22Rv1 (cell line): ENCODE results near the gene BTBD19.

Experiments used
- ZFX ChIP-seq: fragments of 450-650 bp; IDR thresholded peaks from 2 replicates; pipeline ENCODE4 v1.6.1; 2017; ENCODE audit warnings: antibody characterized with exemption, borderline replicate concordance
- TF ChIP-seq, protein P1 (sequence below): fragments of 450-650 bp; IDR thresholded peaks from 2 replicates; pipeline ENCODE4 v1.5.1; 2017; ENCODE audit warnings: mild to moderate bottlenecking

DNA sequence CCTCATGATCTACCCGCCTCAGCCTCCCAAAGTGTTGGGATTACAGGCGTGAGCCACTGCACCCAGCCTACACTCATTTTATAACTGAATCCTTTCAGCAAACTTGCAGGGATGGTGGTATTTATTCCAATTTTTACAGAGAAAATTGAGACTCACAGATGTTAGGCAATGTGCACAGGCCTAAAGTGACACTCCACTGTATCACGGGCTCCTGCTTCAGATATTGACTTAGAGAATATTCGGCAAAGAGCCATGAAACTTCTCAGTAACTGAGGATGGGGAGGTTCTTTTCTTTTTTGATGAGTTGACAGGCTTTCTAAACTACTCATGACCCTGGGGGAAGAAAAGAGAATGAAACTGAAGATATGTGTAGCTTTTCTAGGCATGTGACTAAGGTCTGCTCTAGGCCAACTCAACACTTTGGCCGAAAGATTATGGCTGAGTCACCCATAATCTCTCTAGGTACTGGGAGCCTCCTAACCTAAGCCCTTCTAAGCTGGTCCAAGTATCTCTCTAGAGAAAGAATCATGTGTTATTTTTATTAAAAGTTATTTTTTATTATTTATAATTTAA lies 54.6 kb downstream of the BTBD19 start:
- TF ChIP-seq, protein P1, sequence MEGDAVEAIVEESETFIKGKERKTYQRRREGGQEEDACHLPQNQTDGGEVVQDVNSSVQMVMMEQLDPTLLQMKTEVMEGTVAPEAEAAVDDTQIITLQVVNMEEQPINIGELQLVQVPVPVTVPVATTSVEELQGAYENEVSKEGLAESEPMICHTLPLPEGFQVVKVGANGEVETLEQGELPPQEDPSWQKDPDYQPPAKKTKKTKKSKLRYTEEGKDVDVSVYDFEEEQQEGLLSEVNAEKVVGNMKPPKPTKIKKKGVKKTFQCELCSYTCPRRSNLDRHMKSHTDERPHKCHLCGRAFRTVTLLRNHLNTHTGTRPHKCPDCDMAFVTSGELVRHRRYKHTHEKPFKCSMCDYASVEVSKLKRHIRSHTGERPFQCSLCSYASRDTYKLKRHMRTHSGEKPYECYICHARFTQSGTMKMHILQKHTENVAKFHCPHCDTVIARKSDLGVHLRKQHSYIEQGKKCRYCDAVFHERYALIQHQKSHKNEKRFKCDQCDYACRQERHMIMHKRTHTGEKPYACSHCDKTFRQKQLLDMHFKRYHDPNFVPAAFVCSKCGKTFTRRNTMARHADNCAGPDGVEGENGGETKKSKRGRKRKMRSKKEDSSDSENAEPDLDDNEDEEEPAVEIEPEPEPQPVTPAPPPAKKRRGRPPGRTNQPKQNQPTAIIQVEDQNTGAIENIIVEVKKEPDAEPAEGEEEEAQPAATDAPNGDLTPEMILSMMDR, result no peak
- no peak for TF ChIP-seq ZFX
